ENCODE data around the gene RFX8.

RFX8 gene

DNA sequence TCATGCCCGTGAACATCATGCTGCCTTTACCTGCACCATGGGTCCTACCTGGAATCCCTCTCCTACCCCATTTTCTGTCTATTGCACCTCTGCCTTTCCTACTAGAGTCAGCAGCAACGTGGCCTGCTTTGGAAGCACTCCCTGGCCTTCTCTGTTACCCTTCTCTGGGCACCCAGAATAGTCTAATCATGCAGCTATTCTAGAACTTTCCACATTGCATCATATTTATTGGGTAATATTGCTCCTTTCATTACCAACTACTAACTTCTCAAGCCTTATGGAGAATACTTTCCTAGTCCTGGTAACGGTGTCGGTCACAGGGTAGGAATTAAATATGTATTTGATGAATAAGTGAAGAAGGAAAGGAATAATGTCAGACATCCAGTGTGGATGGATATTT, 54.3 kb downstream of the RFX8 start:
- no peak overlapping the region for H3K4me3 ChIP-seq (ENCODE audit: low read depth, low read length)
- TF ChIP-seq, protein P1, sequence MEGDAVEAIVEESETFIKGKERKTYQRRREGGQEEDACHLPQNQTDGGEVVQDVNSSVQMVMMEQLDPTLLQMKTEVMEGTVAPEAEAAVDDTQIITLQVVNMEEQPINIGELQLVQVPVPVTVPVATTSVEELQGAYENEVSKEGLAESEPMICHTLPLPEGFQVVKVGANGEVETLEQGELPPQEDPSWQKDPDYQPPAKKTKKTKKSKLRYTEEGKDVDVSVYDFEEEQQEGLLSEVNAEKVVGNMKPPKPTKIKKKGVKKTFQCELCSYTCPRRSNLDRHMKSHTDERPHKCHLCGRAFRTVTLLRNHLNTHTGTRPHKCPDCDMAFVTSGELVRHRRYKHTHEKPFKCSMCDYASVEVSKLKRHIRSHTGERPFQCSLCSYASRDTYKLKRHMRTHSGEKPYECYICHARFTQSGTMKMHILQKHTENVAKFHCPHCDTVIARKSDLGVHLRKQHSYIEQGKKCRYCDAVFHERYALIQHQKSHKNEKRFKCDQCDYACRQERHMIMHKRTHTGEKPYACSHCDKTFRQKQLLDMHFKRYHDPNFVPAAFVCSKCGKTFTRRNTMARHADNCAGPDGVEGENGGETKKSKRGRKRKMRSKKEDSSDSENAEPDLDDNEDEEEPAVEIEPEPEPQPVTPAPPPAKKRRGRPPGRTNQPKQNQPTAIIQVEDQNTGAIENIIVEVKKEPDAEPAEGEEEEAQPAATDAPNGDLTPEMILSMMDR (IDR thresholded peaks at IDR 0.05; ENCODE audit: low read depth, low read length): no peak

DNA sequence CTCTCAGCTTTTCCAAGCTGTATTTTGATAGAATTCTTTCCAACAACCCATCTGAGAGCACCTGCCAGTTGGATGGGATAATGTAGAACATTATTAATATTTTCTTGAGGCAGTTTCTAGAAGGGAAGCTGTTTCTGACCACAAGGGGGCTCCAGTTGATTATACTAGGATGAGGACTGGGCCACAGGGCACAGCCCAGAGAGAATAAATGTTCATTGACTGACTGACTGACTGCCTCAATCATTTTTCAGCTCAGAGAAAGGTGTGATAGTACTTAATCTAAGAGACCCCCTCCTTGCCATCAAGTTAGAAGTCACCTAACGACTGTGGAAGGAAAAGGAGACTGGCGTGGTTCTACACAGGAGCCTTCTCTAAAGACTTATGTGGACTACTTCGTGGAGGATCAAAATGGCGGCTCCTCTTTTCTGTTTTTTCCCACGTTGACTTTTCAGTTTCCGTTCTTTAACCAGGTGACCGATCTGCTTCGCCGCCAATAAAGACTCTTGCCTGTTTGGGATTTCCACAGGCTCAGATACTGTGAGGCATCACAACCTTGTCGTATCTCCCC, 55.7 kb downstream of the RFX8 start:
- H3K4me3 ChIP-seq (ENCODE audit: low read depth, low read length): no peak overlapping the region
- TF ChIP-seq, protein P1 (IDR thresholded peaks at IDR 0.05; ENCODE audit: low read depth, low read length): peak; percentile 65

DNA sequence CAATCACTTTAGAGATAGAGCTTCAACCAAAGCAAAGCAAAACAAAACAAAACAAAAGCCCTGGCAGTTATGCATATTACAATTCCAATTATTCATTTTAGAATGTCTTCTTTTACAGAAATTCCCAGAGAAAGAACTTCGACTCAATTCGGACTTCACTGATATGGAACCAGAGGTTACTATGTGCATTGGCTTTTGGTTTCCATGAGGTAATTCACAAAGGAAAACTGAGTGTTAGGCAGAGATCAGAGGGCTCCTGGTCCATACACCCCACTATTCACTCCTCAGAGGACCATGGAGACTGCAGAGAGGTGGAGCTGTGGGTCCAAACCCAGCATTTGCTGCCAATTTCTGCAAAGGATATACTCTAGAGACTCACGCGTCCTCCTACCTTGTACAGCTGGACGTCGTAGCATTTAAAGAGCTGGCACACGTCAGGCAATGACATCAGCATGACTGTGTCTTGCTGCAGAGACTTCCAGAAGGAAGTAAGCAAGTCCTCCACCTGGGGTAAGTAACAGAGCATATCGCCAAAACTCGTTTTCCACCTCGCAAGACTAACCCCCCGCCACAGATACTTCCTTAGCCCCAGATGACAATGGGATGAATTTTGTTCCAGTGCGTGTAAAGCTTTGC, 56.3 kb downstream of the RFX8 start:
- TF ChIP-seq, protein P1 (IDR thresholded peaks at IDR 0.05; ENCODE audit: low read depth, low read length): no peak
- H3K4me3 ChIP-seq (ENCODE audit: low read depth, low read length): no peak overlapping the region

DNA sequence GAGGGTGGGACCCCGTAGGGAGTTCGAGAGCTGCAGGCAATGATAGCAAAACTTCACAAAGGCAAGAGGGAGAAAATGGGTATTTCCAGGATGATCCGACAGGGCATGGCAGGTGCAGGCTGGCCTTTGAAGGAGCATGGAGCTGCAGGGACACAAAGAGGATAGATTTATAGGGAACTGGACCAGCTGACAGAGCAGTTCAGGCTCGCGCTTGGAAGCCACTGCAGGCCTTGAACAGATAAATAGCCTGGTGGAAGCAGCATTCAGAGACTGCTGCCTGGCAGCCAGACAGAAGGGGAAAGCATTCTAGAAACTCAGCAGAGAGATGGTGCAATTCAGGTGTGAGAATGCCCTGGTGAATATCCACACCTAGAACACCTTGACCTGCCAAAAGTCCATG, 58.3 kb downstream of the RFX8 start:
- no peak overlapping the region for H3K4me3 ChIP-seq (ENCODE audit: low read depth, low read length)
- TF ChIP-seq, protein P1 (IDR thresholded peaks at IDR 0.05; ENCODE audit: low read depth, low read length): no peak

DNA sequence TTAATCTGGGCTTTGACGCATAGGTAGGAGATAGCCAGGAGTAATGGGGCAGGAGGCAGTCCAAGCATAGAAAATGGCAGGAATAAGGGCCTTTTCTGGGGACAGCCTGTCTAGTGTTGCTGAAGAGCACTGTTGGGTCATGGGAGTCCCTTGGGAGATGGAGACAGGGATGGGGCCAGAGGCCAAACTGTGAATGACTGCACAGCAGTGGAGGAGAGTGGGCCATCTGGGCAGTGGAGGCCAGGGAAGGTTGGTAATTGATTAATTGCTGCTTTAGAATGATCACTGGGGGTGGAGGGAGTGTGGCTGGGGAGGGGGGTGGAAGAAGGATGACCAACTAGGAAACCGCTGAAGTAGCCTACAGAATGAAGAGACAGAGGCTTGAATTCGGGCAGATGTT, 59.0 kb downstream of the RFX8 start:
- H3K4me3 ChIP-seq (ENCODE audit: low read depth, low read length): no peak overlapping the region
- TF ChIP-seq, protein P1 (IDR thresholded peaks at IDR 0.05; ENCODE audit: low read depth, low read length): no peak

DNA sequence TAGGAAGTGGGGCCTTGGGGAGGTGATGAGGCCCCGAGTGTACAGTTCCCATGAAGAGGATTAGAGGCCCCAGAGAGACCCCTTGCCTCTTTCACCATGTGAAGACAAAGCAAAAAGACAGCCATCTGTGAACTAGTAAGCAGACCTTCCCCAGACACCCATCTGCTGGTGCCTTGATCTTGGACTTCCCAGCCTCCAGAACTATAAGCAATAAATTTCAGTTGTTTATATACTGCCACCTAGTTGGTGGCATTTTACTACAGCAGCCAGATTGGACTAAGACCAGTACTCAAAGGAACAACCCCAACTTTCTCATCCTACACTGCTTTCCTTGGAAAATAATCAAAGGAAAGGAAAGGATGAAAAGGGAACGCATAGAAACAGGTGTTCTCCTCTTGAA, 59.7 kb downstream of the RFX8 start:
- H3K4me3 ChIP-seq (ENCODE audit: low read depth, low read length): no peak overlapping the region
- TF ChIP-seq, protein P1 (IDR thresholded peaks at IDR 0.05; ENCODE audit: low read depth, low read length): no peak

DNA sequence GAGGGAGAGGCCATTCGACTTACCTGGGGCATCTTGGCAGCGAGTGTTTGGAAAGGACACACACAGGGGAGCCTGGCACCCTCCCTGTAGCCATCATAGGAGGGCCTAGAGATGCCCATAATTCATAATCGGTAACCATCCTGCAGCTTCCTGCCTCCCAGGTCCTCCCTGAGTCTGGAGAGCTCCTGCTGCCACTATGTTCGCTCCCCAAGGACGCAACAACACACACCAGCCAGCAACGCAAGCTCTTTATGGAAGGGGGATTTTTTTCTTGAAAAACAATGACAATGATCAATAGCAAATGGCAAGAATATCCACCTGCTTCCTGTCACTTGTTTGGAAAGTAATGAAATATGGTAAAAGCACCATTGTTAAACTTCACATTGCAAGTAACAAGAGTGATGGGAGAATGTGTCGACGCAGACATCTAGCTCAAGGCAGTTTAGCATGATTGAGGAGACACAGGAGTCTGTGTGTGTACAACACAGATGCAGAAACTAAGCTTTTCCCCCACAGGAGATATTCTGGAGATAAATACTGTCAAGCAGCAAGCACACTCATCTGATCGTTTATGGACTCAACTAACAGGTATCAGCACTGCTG, 62.7 kb downstream of the RFX8 start:
- TF ChIP-seq, protein P1 (IDR thresholded peaks at IDR 0.05; ENCODE audit: low read depth, low read length): no peak
- no peak overlapping the region for H3K4me3 ChIP-seq (ENCODE audit: low read depth, low read length)
